Ishikawa (cell line): ENCODE results near the gene SMG1.

Experiments used
- CEBPB ChIP-seq: IDR thresholded peaks from 2 replicates; pipeline ENCODE4 v1.6.1; 2012
- CREB1 ChIP-seq: IDR thresholded peaks from 2 replicates; pipeline ENCODE4 v1.6.1; 2012; ENCODE audit warnings: low read depth
- EGR1 ChIP-seq: IDR thresholded peaks from 2 replicates; pipeline ENCODE4 v1.6.1; 2012
- EP300 ChIP-seq: IDR thresholded peaks from 2 replicates; pipeline ENCODE4 v1.6.1; 2012; ENCODE audit warnings: borderline replicate concordance
- FOXM1 ChIP-seq: IDR thresholded peaks from 2 replicates; pipeline ENCODE4 v1.6.1; 2012; ENCODE audit warnings: low read depth, borderline replicate concordance
- MAX ChIP-seq: IDR thresholded peaks from 2 replicates; pipeline ENCODE4 v1.6.1; 2012
- NFIC ChIP-seq: IDR thresholded peaks from 2 replicates; pipeline ENCODE4 v1.6.1; 2012
- RAD21 ChIP-seq: IDR thresholded peaks from 2 replicates; pipeline ENCODE4 v1.6.1; 2012; ENCODE audit warnings: low read depth
- REST ChIP-seq: IDR thresholded peaks from 2 replicates; pipeline ENCODE4 v1.6.1; 2012; ENCODE audit warnings: low read depth, mild to moderate bottlenecking
- TAF1 ChIP-seq: IDR thresholded peaks from 2 replicates; pipeline ENCODE4 v1.6.1; 2012; ENCODE audit warnings: low read depth, mild to moderate bottlenecking
- TCF12 ChIP-seq: IDR thresholded peaks from 2 replicates; pipeline ENCODE4 v1.6.1; 2012; ENCODE audit warnings: low read depth
- TEAD4 ChIP-seq: IDR thresholded peaks from 2 replicates; pipeline ENCODE4 v1.6.1; 2012
- YY1 ChIP-seq: IDR thresholded peaks from 2 replicates; pipeline ENCODE4 v1.6.1; 2012; ENCODE audit warnings: low read depth
- ZBTB7A ChIP-seq: IDR thresholded peaks from 2 replicates; pipeline ENCODE4 v1.6.1; 2012; ENCODE audit warnings: low read depth
- TF ChIP-seq, protein P1 (sequence below): IDR thresholded peaks from 2 replicates; pipeline ENCODE4 v1.6.1; 2012

The SMG1 gene

GRCh38 chr16:18839555-18839954, 86.7 kb downstream of the SMG1 start:
- no peak for TF ChIP-seq RAD21
- peak; percentile 54; the same call in 1 of the 2 replicates for TF ChIP-seq NFIC
- no peak for TF ChIP-seq FOXM1
- TF ChIP-seq, protein P1, sequence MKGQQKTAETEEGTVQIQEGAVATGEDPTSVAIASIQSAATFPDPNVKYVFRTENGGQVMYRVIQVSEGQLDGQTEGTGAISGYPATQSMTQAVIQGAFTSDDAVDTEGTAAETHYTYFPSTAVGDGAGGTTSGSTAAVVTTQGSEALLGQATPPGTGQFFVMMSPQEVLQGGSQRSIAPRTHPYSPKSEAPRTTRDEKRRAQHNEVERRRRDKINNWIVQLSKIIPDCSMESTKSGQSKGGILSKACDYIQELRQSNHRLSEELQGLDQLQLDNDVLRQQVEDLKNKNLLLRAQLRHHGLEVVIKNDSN, result no peak
- 0 out of 2 replicates have a peak, but pooled peaks have one; percentile 18 for TF ChIP-seq TEAD4
- peak; percentile 99 for TF ChIP-seq CEBPB

GRCh38 chr16:18836702-18837101, 89.5 kb downstream of the SMG1 start:
- TF ChIP-seq EGR1 (no peak), EP300 (no peak), RAD21 (no peak), TCF12 (no peak), FOXM1 (no peak), TAF1 (no peak), YY1 (no peak), CREB1 (no peak), MAX (no peak), CEBPB (no peak), REST (no peak), NFIC (no peak), ZBTB7A (no peak), TEAD4 (no peak)
- TF ChIP-seq, protein P1, result no peak

DNA sequence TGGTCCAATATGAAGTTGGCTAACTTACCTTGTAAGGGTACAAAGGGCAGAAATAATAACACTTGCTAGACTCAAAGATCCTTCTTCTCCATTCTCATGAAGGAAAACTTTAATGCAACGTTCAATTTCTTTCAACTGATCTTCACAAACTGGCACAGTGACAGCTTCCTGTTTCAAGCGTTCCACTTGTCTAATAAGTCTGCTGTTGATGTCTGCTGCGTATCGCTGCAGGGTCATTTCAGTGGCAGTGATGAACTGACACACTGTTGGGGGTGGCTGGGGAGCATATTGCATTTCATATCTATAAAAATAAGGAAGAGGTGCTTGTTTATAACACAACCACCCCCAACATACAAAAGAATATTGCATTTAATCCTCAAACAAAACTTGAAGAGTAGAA, 91.3 kb downstream of the SMG1 start:
- TF ChIP-seq CEBPB (no peak), TCF12 (no peak), REST (no peak), MAX (no peak), EP300 (no peak), CREB1 (no peak), TEAD4 (no peak), NFIC (no peak), TAF1 (no peak), ZBTB7A (no peak)
- TF ChIP-seq, protein P1, result no peak

GRCh38 chr16:18833707-18834505, 92.3 kb downstream of the SMG1 start:
- no peak for TF ChIP-seq TEAD4
- no peak for TF ChIP-seq CEBPB
- TF ChIP-seq EGR1, result no peak
- TF ChIP-seq, protein P1, result no peak
- no peak for TF ChIP-seq EP300
- no peak for TF ChIP-seq FOXM1
- no peak for TF ChIP-seq RAD21

DNA sequence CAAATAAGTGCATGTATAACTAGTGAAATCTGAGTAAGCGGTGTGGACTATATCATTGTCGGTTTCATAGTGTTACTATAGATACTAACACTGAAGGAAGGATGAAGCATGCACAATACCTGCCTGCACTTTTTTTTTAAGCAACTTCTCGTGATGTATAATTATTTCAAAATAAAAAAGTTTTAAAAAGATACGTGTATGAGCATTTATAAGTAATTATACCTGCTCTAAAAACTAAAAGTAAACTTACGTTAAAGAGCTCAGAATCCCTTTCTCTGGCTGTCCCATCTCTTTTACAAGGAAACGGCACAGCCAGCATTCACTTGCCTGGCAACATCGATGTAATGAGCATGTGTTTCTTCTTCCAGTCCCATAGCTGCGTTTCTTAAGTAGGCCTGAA, 93.6 kb downstream of the SMG1 start:
- no peak for TF ChIP-seq NFIC
- no peak for TF ChIP-seq CREB1
- no peak for TF ChIP-seq REST
- TF ChIP-seq YY1, result no peak
- no peak for TF ChIP-seq FOXM1
- TF ChIP-seq EGR1, result no peak
- TF ChIP-seq TAF1, result no peak
- TF ChIP-seq TEAD4, result no peak
- no peak for TF ChIP-seq TCF12
- no peak for TF ChIP-seq ZBTB7A
- TF ChIP-seq CEBPB, result no peak
- TF ChIP-seq, protein P1, result no peak
- TF ChIP-seq EP300, result no peak
- no peak for TF ChIP-seq RAD21
- no peak for TF ChIP-seq MAX
